ES-I3 (cell line): ENCODE measurements around the gene KCTD12.
"Not testable (repeated sequence)": the region's sequence is repeated elsewhere in the genome, so short reads cannot be mapped to it uniquely, and the experiment has no call there.

Source experiments
- H3K36me3 ChIP-seq: 2 replicates; pipeline ENCODE4 v1.6.1; 2013; ENCODE audit warnings: mild to moderate bottlenecking, low read length, control low read depth, moderate library complexity; ENCODE audit not compliant: insufficient read depth
- H3K4me1 ChIP-seq: 2 replicates; pipeline ENCODE4 v1.6.1; 2013; ENCODE audit warnings: mild to moderate bottlenecking, control low read depth, low read length; ENCODE audit not compliant: insufficient read depth
- H3K9ac ChIP-seq: 2 replicates; pipeline ENCODE4 v1.6.1; 2013; ENCODE audit warnings: low read depth, mild to moderate bottlenecking, low read length, moderate library complexity
- H3K9me3 ChIP-seq: 2 replicates; pipeline ENCODE4 v1.6.1; 2013; ENCODE audit warnings: mild to moderate bottlenecking, low read length, moderate library complexity; ENCODE audit not compliant: control insufficient read depth, insufficient read depth

The KCTD12 gene

DNA sequence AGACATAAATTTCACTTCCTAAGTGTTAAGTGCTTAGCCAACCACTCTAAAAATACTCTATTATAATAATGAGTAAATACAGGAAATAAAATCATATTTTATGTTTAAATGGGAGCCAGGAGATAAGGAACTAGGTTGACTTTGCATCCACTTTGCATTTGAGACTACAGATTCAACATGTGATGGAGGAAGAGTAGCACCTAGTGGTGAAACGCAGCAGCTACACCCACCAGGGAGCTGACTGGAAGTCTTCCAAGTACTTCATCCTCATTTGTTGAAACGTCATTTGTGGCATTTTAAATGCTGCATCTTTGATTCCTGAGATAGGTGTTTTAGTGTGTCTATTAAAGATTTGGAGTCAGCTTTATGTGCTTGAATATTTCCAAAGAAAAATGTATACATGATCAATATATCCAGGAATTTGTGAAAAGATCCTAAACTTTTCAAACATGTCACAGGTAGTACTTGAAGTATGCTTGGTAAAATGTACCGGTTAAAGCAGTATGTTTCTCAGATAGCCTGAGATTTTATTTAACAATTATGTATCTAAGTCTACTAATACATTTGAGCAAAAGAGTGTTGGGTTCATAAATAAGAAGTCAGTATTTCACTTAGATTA, 17.4 kb upstream of the KCTD12 start:
- Histone ChIP-seq H3K4me1 (no peaks in the 10 kb centered on the region), H3K9ac (no peak overlapping the region), H3K36me3 (no peaks in the 10 kb centered on the region), H3K9me3 (peaks cover 6% of the 10 kb centered on the region)

DNA sequence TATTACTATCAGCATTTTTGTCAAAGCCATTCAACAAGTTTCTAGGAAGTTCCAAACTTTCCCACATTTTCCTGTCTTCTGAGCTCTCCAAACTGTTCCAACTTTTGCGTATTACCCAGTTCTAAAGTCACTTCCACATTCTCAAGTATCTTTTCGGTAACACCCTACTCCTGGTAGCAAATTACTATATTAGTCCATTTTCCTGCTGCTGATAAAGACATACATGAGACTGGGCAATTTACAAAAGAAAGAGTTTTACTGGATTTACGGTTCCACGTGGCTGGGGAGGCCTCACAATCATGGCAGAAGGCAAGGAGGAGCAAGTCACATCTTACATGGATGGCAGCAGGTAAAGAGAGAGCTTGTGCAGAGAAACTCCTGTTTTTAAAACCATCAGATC, 12.9 kb upstream of the KCTD12 start:
- H3K9ac ChIP-seq, H3K36me3 ChIP-seq, H3K4me1 ChIP-seq, H3K9me3 ChIP-seq: not testable (repeated sequence)

- not testable (repeated sequence) for H3K4me1 ChIP-seq, H3K9ac ChIP-seq
Observed at GRCh38 chr13:76897171-76897570, 11.0 kb upstream of the KCTD12 start.

DNA sequence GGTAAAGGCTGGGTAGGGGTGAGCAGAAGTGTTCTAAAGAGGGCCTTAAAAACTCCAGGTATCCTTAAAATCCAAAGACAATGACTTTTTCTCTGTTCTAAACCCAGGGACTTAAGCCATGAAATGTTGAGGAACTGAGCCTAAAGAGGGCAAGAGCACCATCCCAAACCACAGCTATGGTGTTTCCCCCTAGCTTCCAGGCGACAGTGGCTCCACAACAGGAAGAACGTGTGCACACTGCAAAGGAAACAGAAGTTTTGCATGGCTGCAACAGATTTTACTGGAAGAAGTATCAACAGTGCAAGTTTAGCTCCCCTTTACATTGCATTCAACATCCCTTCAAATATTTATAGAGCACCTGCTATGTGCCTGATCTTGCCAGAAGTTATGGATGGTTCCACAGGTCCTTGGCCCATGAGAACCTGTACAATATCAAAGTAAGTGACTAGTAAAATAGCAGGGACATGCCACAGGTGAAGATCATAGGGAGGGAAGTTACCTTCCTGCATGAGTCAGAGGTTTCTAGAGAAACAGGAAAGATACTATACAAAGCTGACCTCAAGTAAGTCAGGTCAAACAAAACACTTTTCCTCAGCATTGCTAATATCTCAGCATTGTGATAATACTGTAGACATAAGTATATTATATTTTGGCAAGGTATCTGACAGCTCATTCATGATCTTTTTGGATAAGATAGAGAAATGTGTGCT, 8.4 kb upstream of the KCTD12 start:
- Histone ChIP-seq H3K4me1 (no peaks in the 10 kb centered on the region), H3K9me3 (peaks cover 6% of the 10 kb centered on the region), H3K9ac (no peak overlapping the region), H3K36me3 (no peaks in the 10 kb centered on the region)

More at GRCh38 chr13:76897171-76897570, 11.0 kb upstream of the KCTD12 start:
- not testable (repeated sequence) for H3K9me3 ChIP-seq, H3K36me3 ChIP-seq

DNA sequence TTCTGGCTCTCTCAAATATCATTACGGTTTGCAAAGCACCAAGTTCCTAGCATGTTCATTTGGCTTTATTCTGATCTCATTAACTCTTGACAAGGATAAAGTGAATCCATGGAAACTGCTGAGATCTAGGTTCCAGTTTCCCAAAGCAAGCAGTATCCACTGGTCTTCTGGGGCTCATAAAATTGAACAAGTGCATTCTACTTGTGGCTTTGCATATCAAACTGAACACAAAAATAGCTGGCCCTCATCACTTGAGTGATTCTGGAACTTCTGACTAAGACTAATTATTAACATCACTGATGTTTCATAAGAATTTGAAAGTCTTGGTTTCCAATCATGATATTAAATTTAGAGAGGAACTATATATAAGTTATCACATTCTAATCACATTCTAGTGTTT, 6.3 kb upstream of the KCTD12 start:
- H3K4me1 ChIP-seq = no peaks in the 10 kb centered on the region

DNA sequence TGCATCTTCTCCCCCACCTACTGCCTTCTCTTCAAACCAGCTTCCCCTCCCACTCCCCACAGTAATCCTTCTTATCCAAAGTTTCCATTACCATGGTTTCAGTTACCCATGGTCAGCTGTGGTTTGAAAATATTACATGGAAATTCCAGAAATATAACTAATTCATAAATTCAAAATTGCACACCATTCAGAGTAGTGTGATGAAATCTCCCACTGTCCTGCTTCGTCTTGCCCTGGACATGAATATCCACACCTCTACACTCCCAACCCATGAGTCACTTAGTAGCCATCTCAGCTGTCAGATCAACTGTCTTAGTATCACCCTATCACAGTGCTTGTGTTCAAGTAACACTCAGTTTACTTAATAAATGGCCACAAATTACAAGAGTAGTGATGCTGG, 3.8 kb upstream of the KCTD12 start:
- Histone ChIP-seq H3K36me3 (no peaks in the 10 kb centered on the region), H3K4me1 (no peaks in the 10 kb centered on the region), H3K9me3 (no peaks in the 10 kb centered on the region), H3K9ac (no peak overlapping the region)

More for the DNA sequence above, 6.3 kb upstream of the KCTD12 start:
- Histone ChIP-seq H3K36me3 (no peaks in the 10 kb centered on the region), H3K9ac (no peak overlapping the region), H3K9me3 (no peaks in the 10 kb centered on the region; the same call in 1 of the 2 replicates)

- Histone ChIP-seq H3K4me1 (no peaks in the 10 kb centered on the region), H3K9me3 (no peaks in the 10 kb centered on the region), H3K9ac (no peak overlapping the region), H3K36me3 (no peaks in the 10 kb centered on the region)
Observed at GRCh38 chr13:76889254-76889653, 3.0 kb upstream of the KCTD12 start.

DNA sequence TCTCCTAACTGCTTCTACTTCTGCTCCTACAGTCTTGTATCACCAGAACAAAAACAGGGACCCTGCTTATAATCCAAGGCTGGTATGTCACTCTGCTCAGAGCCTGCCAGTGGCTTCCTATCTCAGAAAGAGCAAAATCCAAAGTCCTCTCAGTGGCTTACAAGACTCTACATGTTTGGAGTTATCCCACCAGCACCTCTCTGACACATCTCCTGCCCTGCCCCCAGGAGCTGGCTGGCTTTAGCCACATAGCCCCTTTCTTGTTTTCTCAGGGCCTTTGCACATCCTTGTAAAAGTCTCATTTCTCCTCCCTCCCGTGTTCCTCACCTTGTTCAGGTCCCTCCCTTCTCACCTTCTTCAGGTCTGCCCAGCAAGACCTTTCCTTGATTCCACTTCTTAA, 2.2 kb upstream of the KCTD12 start:
- Histone ChIP-seq H3K36me3 (no peaks in the 10 kb centered on the region), H3K9ac (no peak overlapping the region), H3K9me3 (no peaks in the 10 kb centered on the region), H3K4me1 (no peaks in the 10 kb centered on the region)

DNA sequence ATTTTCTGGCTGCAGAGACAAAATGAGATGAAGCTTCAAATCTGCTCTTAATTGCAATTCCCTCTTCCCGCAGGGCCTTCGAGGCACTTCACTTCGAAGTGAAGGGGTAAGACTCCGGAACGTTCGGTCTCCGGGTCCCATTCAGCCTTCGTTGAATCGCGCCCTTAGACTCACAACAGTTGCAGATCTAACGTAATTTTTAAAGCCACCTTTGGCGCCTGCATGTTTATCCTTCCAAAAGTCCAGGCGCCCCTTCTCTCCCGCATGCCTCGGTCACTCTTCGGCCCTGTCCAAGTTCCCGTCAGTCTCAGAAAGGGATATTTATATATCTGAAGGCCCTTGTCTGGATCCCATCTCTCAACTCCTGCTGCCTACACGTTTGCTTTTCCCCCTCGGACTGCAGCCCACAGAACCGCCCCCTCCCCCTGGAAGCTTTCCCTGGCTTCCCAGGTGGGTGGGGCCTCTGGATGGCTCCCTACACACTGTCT, 915 bp upstream of the KCTD12 start:
- H3K9ac ChIP-seq = peak overlapping the region; percentile 63; the same call in 1 of the 2 replicates

GRCh38 chr13:76886005-76886291, 257 bp downstream of the KCTD12 start:
- no peaks in the 10 kb centered on the region for H3K4me1 ChIP-seq
- peak overlapping the region; percentile 63; the same call in 1 of the 2 replicates for H3K9ac ChIP-seq
- H3K36me3 ChIP-seq = no peaks in the 10 kb centered on the region
- H3K9me3 ChIP-seq = no peaks in the 10 kb centered on the region

More for the DNA sequence above, 915 bp upstream of the KCTD12 start:
- H3K4me1 ChIP-seq = no peaks in the 10 kb centered on the region
- no peaks in the 10 kb centered on the region for H3K36me3 ChIP-seq
- no peaks in the 10 kb centered on the region for H3K9me3 ChIP-seq

DNA sequence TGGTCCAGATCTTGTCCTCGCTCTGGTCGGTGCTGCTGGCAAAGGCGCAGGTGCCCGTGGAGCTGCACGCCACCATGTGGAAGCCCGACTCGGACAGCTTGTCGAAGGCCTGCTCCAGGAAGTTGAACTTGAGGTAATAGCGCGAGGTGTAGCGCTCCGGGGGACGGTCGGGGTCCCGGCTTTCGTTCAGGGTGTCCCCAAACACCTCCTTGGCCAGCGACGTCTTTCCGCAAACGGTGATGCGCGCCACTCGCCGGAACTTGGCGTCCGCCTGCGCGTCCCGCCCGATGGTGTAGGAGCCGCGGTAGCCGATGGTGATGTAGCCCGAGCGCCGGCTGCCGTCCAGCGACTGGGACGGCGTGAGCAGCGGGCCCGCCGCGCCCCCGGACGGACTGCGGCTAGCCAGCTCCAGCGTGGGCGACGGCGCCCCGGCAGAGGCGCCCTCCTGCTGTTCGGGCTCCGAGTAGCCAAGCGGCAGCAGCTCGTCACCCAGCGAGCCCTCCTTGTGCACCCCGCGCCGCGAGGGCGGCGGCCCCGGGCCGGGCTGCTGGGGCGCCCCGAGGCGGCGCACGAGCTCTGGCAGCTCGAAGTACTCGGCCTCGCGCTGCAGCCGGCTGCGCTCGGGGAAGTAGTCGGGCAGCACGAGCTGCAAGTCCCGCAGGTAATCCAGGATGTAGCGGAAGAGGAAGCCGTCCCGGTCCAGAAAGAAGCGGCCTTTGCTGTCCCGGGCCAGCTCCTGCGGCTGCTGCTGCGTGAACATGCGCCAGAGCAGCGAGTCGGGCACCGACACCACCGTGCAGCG, 801 bp downstream of the KCTD12 start:
- peak overlapping the region; percentile 63 for H3K9ac ChIP-seq
- no peaks in the 10 kb centered on the region for H3K9me3 ChIP-seq
- H3K36me3 ChIP-seq = no peaks in the 10 kb centered on the region
- no peaks in the 10 kb centered on the region for H3K4me1 ChIP-seq

DNA sequence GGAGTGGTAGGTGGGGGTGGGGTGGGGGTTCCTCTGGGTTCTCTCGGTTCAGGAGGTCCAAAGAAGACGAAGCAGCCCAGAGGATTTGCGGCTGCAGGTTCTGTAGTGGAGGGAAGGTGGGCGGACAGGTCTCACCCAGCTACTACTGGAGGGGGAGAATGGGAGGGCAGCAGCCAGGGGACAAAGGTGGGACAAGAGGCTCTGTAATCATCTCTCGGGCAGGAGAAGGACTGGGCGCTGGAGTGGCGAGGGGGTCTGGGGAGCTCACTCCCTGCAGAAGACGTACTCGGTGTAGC, 1.4 kb downstream of the KCTD12 start:
- Histone ChIP-seq H3K4me1 (no peaks in the 10 kb centered on the region), H3K36me3 (no peaks in the 10 kb centered on the region), H3K9me3 (no peaks in the 10 kb centered on the region), H3K9ac (peak overlapping the region; percentile 63; the same call in 1 of the 2 replicates)

DNA sequence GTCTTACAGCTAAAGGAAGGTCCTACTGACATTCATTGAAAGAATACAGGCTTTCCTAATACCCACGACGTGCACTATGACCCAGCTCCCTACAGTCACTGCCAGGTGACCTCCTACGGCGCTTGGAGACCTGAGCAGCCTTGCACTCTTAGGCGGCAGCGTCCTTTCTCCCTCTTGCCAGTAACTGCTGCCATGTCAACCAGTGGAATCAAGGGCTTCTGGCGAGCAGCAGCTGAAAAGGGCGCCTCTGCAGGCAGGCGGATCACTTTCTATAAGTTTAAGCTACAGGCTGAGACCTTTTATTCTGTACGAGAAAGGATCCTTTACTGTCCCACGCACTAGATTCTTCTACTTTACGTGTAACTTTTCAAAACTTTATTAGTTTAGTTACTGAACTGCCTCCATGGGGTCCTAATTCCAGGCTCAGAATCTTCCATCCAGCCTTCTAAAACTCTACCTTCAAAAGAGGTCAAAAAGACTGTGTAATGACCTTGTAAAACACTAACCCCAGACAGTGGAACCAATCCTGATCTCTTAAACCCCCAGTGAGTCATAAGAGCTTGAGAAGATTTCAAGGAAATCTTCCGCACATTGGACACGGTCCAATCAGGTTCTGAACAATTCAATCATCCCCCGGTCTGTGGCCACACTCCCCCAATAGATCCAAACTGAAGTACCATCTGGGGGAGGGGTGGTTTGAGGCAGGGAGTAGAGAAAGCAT, 1.9 kb downstream of the KCTD12 start:
- Histone ChIP-seq H3K9me3 (no peaks in the 10 kb centered on the region), H3K36me3 (no peaks in the 10 kb centered on the region), H3K9ac (peak overlapping the region; percentile 63; the same call in 1 of the 2 replicates), H3K4me1 (no peaks in the 10 kb centered on the region)

DNA sequence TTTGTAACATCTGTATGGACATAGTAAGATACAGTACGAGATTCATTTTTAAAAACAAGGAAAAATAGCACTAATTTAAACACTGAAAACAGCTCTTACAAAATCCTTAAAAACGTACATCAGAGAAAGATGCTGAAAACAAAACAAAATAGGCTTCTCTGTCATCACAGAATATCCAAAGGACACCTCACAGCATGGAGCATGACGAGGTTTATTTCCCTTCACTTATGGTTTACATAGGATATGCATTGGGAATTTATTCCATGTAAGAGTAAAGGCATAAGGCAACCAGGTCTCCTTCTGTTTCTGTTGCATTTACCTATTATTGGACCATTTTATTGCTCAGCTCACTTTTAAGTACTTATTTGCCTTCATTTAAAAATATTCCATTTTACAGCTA, 3.0 kb downstream of the KCTD12 start:
- Histone ChIP-seq H3K4me1 (no peaks in the 10 kb centered on the region), H3K9ac (no peak overlapping the region), H3K9me3 (no peaks in the 10 kb centered on the region), H3K36me3 (no peaks in the 10 kb centered on the region)
